Suppressor macrophage treated with lipopolysaccharide for 4 hours (primary cell): ENCODE measurements around the gene PWWP2B.

Experiments
- DNase-seq: peaks from one replicate; pipeline ENCODE4 v3.0.0-alpha.2; 2020

PWWP2B gene

GRCh38 chr10:132397036-132397541 lies at the start of gene PWWP2B:
PWWP2B (plus strand) TSS chr10:132397200; CDS start chr10:132397227, 27 bp downstream.
- peak; percentile 67 for DNase-seq

- no peak for DNase-seq
Observed at GRCh38 chr10:132347211-132347930, 49.6 kb upstream of the PWWP2B start.

- no peak for DNase-seq
Observed at GRCh38 chr10:132347931-132348267, 49.1 kb upstream of the PWWP2B start.

GRCh38 chr10:132349766-132350165 lies 47.2 kb upstream of the PWWP2B start:
- no peak for DNase-seq

GRCh38 chr10:132350391-132350790 lies 46.6 kb upstream of the PWWP2B start:
- no peak for DNase-seq

GRCh38 chr10:132350946-132351345 lies 46.1 kb upstream of the PWWP2B start:
- DNase-seq, result no peak

GRCh38 chr10:132351611-132352010 lies 45.4 kb upstream of the PWWP2B start:
- no peak for DNase-seq

GRCh38 chr10:132352462-132353308 lies 44.3 kb upstream of the PWWP2B start:
- DNase-seq, result peak; percentile 70

GRCh38 chr10:132353456-132354355 lies 43.3 kb upstream of the PWWP2B start:
- DNase-seq, result no peak

- no peak for DNase-seq
Observed at GRCh38 chr10:132354356-132355094, 42.5 kb upstream of the PWWP2B start.

GRCh38 chr10:132355297-132355696 lies 41.7 kb upstream of the PWWP2B start:
- DNase-seq, result no peak

- DNase-seq, result no peak
Observed at GRCh38 chr10:132355754-132356153, 41.2 kb upstream of the PWWP2B start.

GRCh38 chr10:132356621-132357195 lies 40.3 kb upstream of the PWWP2B start:
- no peak for DNase-seq

GRCh38 chr10:132357286-132358058 lies 39.5 kb upstream of the PWWP2B start:
- DNase-seq, result no peak

GRCh38 chr10:132359305-132360040 lies 37.5 kb upstream of the PWWP2B start:
- DNase-seq, result no peak

GRCh38 chr10:132360766-132361447 lies 36.1 kb upstream of the PWWP2B start:
- DNase-seq, result peak; percentile 42

- no peak for DNase-seq
Observed at GRCh38 chr10:132361581-132362101, 35.4 kb upstream of the PWWP2B start.

- DNase-seq, result no peak
Observed at GRCh38 chr10:132362151-132362611, 34.8 kb upstream of the PWWP2B start.

GRCh38 chr10:132363376-132363775 lies 33.6 kb upstream of the PWWP2B start:
- DNase-seq, result no peak
